Regular cardiac myocyte (primary cell): ENCODE measurements around the gene GGA2. TPM values are rescaled to one million over a fixed set of nuclear protein-coding genes. Genes with fewer than 3 reads are reported as not detected.

Experiments used
- total RNA-seq: library from RNA; depleted of rRNA; stranded (reverse); fragments of >200 nt; gene quantifications from 2 replicates; pipeline ENCODE4 v1.2.3, GENCODE V29; 2014

GGA2 gene
- total RNA-seq = 25.4 and 26.6 TPM in 2 replicates

GRCh38 chr16:23510164-23510914 lies at the start of gene GGA2:
Gene GGA2, minus strand, starts transcription at chr16:23510494. Its CDS starts 83 bp downstream, at chr16:23510411.

GRCh38 chr16:23556881-23557778 lies 46.8 kb upstream of the GGA2 start, which contains the start of the genes EARS2 and UBFD1:
Gene EARS2, minus strand, starts transcription at chr16:23557350. Its CDS starts 7 bp downstream, at chr16:23557343.
Gene UBFD1, plus strand, starts transcription at chr16:23557727. Its CDS starts 16 bp downstream, at chr16:23557743.

GRCh38 chr16:23452572-23453337 lies 57.5 kb downstream of the GGA2 start, which contains the start of gene COG7:
Gene COG7, minus strand, starts transcription at chr16:23453189. Its CDS starts 195 bp downstream, at chr16:23452994.

Other genes with a start within 250 kb of the GGA2 start
- gene SCNN1B, start 208.2 kb downstream of the GGA2 start, total RNA-seq = 0.38 TPM in 1 of 2 replicates, not detected in the other
- gene COG7, start 57.3 kb downstream of the GGA2 start, total RNA-seq = 14.7 and 14.8 TPM in 2 replicates
- 45.2 and 50.7 TPM in 2 replicates for gene EARS2, start 46.9 kb upstream of the GGA2 start, total RNA-seq
- gene UBFD1, start 47.2 kb upstream of the GGA2 start, total RNA-seq = 153 and 186 TPM in 2 replicates
- gene NDUFAB1, start 85.8 kb upstream of the GGA2 start, total RNA-seq = 49.9 and 91.8 TPM in 2 replicates
- 7.3 and 12.3 TPM in 2 replicates for gene PALB2, start 130.8 kb upstream of the GGA2 start, total RNA-seq
- gene DCTN5, start 131.0 kb upstream of the GGA2 start, total RNA-seq = 79.5 and 98.5 TPM in 2 replicates
- 3.9 and 45.8 TPM in 2 replicates for gene PLK1, start 168.4 kb upstream of the GGA2 start, total RNA-seq
- gene ERN2, start 202.7 kb upstream of the GGA2 start, total RNA-seq = under 0.01 and 0.38 TPM in 2 replicates
- not detected in 2 replicates for gene CHP2, start 244.5 kb upstream of the GGA2 start, total RNA-seq